ENCODE data around the gene NAV2. TPM values are rescaled to one million over a fixed set of nuclear protein-coding genes. Genes with fewer than 3 reads are reported as not detected.

Gene NAV2
- total and polyA plus RNA-seq, 7 donors = 1.2 to 62.6 (median 22.1) TPM

- Histone ChIP-seq H3K4me1 (peaks cover 0 to 55% (median 50%) of the 10 kb centered on the region in 4 donors), H3K9me3 (no peaks in the 10 kb centered on the region), H3K4me3 (no peak overlapping the region), H3K36me3 (peaks cover 6 to 31% (median 9%) of the 10 kb centered on the region in 4 donors), H3K27me3 (no peaks in the 10 kb centered on the region), H3K27ac (peak overlapping the region; percentile 5 to 66 (median 58))
- no peak for DNase-seq
- TF ChIP-seq POLR2A (IDR thresholded peaks at IDR 0.05) (no peak), CTCF (IDR thresholded peaks at IDR 0.05) (peak in 3 of 4 experiments; percentile 15 to 66 (median 33)), POLR2AphosphoS5 (IDR thresholded peaks at IDR 0.05) (no peak)
- intact Hi-C loops (cut with DNase I) = loop anchor here (5.0 to 10.0 kb wide), 2 partner anchors 101 to 403 kb away; no protein-coding TSS in a partner anchor
- WGBS, 2 donors = 79 to 85% methylated on average over 2 of the region's 2 CpGs
Observed at GRCh38 chr11:19953909-19954308, 241.3 kb downstream of the NAV2 start.

- TF ChIP-seq EP300 (IDR thresholded peaks at IDR 0.05) (no peak), POLR2AphosphoS5 (IDR thresholded peaks at IDR 0.05) (no peak), POLR2A (IDR thresholded peaks at IDR 0.05) (no peak)
- DNase-seq = no peak
- Histone ChIP-seq H3K36me3 (peaks cover 0 to 22% (median under 1%) of the 10 kb centered on the region in 4 donors), H3K9me3 (no peaks in the 10 kb centered on the region), H3K27ac (no peak overlapping the region), H3K4me1 (peaks cover 0 to 64% (median 60%) of the 10 kb centered on the region in 4 donors), H3K4me3 (no peak overlapping the region), H3K27me3 (no peaks in the 10 kb centered on the region)
- intact Hi-C loops (cut with DNase I) = loop anchor here (5.0 to 10.0 kb wide), 2 partner anchors 100 to 402 kb away; no protein-coding TSS in a partner anchor
Observed at GRCh38 chr11:19954899-19955298, 242.3 kb downstream of the NAV2 start.

- peaks cover 0 to 65% (median 63%) of the 10 kb centered on the region in 4 donors for H3K4me1 ChIP-seq
- intact Hi-C loops (cut with DNase I) = loop anchor here (10.0 kb wide), 1 partner anchor 99 kb away; no protein-coding TSS in a partner anchor
- peaks cover 0 to 14% (median 0%) of the 10 kb centered on the region in 4 donors for H3K36me3 ChIP-seq
- no peak for DNase-seq
- TF ChIP-seq CTCF (IDR thresholded peaks at IDR 0.05) (no peak), POLR2AphosphoS5 (IDR thresholded peaks at IDR 0.05) (no peak), POLR2A (IDR thresholded peaks at IDR 0.05) (no peak), EP300 (IDR thresholded peaks at IDR 0.05) (no peak)
- H3K4me3 ChIP-seq = no peak overlapping the region
- H3K27me3 ChIP-seq = no peaks in the 10 kb centered on the region
- no peak overlapping the region for H3K27ac ChIP-seq
- no peaks in the 10 kb centered on the region for H3K9me3 ChIP-seq
- WGBS, 2 donors = 48 to 70% methylated on average over 7 of the region's 7 CpGs
Observed at GRCh38 chr11:19955660-19956059, 243.0 kb downstream of the NAV2 start.

GRCh38 chr11:19956228-19956627, 243.6 kb downstream of the NAV2 start:
- Histone ChIP-seq H3K9me3 (no peaks in the 10 kb centered on the region), H3K36me3 (peaks cover 0 to 11% (median 0%) of the 10 kb centered on the region in 4 donors), H3K27ac (no peak overlapping the region), H3K27me3 (no peaks in the 10 kb centered on the region), H3K4me1 (peaks cover 0 to 70% (median 63%) of the 10 kb centered on the region in 4 donors), H3K4me3 (no peak overlapping the region)
- WGBS, 2 donors = 73 to 77% methylated on average over 4 of the region's 4 CpGs
- intact Hi-C loops (cut with DNase I) = loop anchor here (10.0 kb wide), 1 partner anchor 99 kb away; no protein-coding TSS in a partner anchor
- no peak for DNase-seq
- TF ChIP-seq POLR2AphosphoS5 (IDR thresholded peaks at IDR 0.05) = no peak
- TF ChIP-seq EP300 (IDR thresholded peaks at IDR 0.05) = no peak
- no peak for TF ChIP-seq POLR2A (IDR thresholded peaks at IDR 0.05)
- no peak for TF ChIP-seq CTCF (IDR thresholded peaks at IDR 0.05)

GRCh38 chr11:19957294-19957943, 244.8 kb downstream of the NAV2 start:
- no peaks in the 10 kb centered on the region for H3K9me3 ChIP-seq
- peaks cover 0 to 64% (median 58%) of the 10 kb centered on the region in 4 donors for H3K4me1 ChIP-seq
- no peak for TF ChIP-seq CTCF (IDR thresholded peaks at IDR 0.05)
- no peak for TF ChIP-seq EP300 (IDR thresholded peaks at IDR 0.05)
- no peak for TF ChIP-seq POLR2A (IDR thresholded peaks at IDR 0.05)
- TF ChIP-seq POLR2AphosphoS5 (IDR thresholded peaks at IDR 0.05) = no peak
- no peaks in the 10 kb centered on the region for H3K27me3 ChIP-seq
- H3K27ac ChIP-seq = peak overlapping the region in 1 of 4 donors; percentile 28
- 91 to 94% methylated on average over 7 of the region's 7 CpGs for WGBS, 2 donors
- no peak for DNase-seq
- no peak overlapping the region for H3K4me3 ChIP-seq
- H3K36me3 ChIP-seq = peaks cover 0 to 11% (median 0%) of the 10 kb centered on the region in 4 donors
- intact Hi-C loops (cut with DNase I) = loop anchor here (10.0 kb wide), 1 partner anchor 97 kb away; no protein-coding TSS in a partner anchor
